G401 (cell line): Measurements from ENCODE around the gene EXD3. TPM values are rescaled to one million over a fixed set of nuclear protein-coding genes. Genes with fewer than 3 reads are reported as not detected.
"Not testable (repeated sequence)": the region's sequence is repeated elsewhere in the genome, so short reads cannot be mapped to it uniquely, and the experiment has no call there.

Experiments used
- DNase-seq: peaks from one replicate; pipeline ENCODE4 v3.0.0-alpha.2; 2015; ENCODE audit warnings: low spot score
- in situ Hi-C: cut with HindIII; loops from 2 replicates; pipeline ENCODE4 v1.10.0; 2016; ENCODE audit warnings: low sequenced_read_pairs, mixed read lengths
- total RNA-seq: library from RNA; depleted of rRNA; stranded (reverse); fragments of >200 nt; shearing (Covaris generic); gene quantifications from 2 replicates; pipeline ENCODE4 v1.2.3, GENCODE V29; 2014

The EXD3 gene
- total RNA-seq, 1 experiment from 2014 or later, result 4.8 TPM

- in situ Hi-C loops, result loop anchor here (10.0 kb wide), 1 partner anchor 103 kb away; no protein-coding TSS in a partner anchor
- no peak for DNase-seq
Observed at GRCh38 chr9:137417161-137418021, 5.6 kb downstream of the EXD3 start.

- no peak for DNase-seq
- in situ Hi-C loops, result loop anchor here (10.0 kb wide), 1 partner anchor 102 kb away; no protein-coding TSS in a partner anchor
Observed at GRCh38 chr9:137416563-137417151, 6.3 kb downstream of the EXD3 start.

- DNase-seq, result no peak
- in situ Hi-C loops, result loop anchor here (10.0 kb wide), 1 partner anchor 101 kb away; no protein-coding TSS in a partner anchor
Observed at GRCh38 chr9:137416006-137416562, 6.9 kb downstream of the EXD3 start.

GRCh38 chr9:137415451-137415850 is 7.5 kb downstream of the EXD3 start:
- no peak for DNase-seq
- in situ Hi-C loops, result loop anchor here (10.0 kb wide), 1 partner anchor 101 kb away; no protein-coding TSS in a partner anchor

- in situ Hi-C loops, result loop anchor here (10.0 kb wide), 1 partner anchor 98 kb away; no protein-coding TSS in a partner anchor
- DNase-seq, result no peak
Observed at GRCh38 chr9:137412431-137412830, 10.5 kb downstream of the EXD3 start.

GRCh38 chr9:137411645-137412380 is 11.1 kb downstream of the EXD3 start:
- in situ Hi-C loops, result loop anchor here (10.0 kb wide), 1 partner anchor 97 kb away; no protein-coding TSS in a partner anchor
- DNase-seq, result no peak

- in situ Hi-C loops, result loop anchor here (10.0 kb wide), 1 partner anchor 96 kb away; no protein-coding TSS in a partner anchor
- no peak for DNase-seq
Observed at GRCh38 chr9:137411260-137411644, 11.7 kb downstream of the EXD3 start.

GRCh38 chr9:137410891-137411249 is 12.1 kb downstream of the EXD3 start:
- no peak for DNase-seq
- in situ Hi-C loops, result loop anchor here (10.0 kb wide), 1 partner anchor 96 kb away; no protein-coding TSS in a partner anchor

- in situ Hi-C loops, result loop anchor here (10.0 kb wide), 1 partner anchor 96 kb away; no protein-coding TSS in a partner anchor
- not testable (repeated sequence) for DNase-seq
Observed at GRCh38 chr9:137410236-137410890, 12.6 kb downstream of the EXD3 start.

- no peak for DNase-seq
- in situ Hi-C loops, result no loop called here
Observed at GRCh38 chr9:137409515-137409914, 13.4 kb downstream of the EXD3 start.

- no peak for DNase-seq
- in situ Hi-C loops, result no loop called here
Observed at GRCh38 chr9:137408651-137409405, 14.1 kb downstream of the EXD3 start.

- in situ Hi-C loops, result no loop called here
- peak; percentile 45 for DNase-seq
Observed at GRCh38 chr9:137407590-137408300, 15.2 kb downstream of the EXD3 start.

GRCh38 chr9:137406876-137407589 is 15.9 kb downstream of the EXD3 start:
- DNase-seq, result peak; percentile 25
- in situ Hi-C loops, result no loop called here

GRCh38 chr9:137406085-137406760 is 16.7 kb downstream of the EXD3 start:
- DNase-seq, result no peak
- in situ Hi-C loops, result no loop called here

- DNase-seq, result no peak
- in situ Hi-C loops, result no loop called here
Observed at GRCh38 chr9:137405677-137406081, 17.3 kb downstream of the EXD3 start.

- no peak for DNase-seq
- in situ Hi-C loops, result no loop called here
Observed at GRCh38 chr9:137404961-137405567, 17.9 kb downstream of the EXD3 start.
